Esophagus muscularis mucosa (tissue), 4 donors: Measurements from ENCODE around the gene PPP1R37. TPM values are rescaled to one million over a fixed set of nuclear protein-coding genes. Genes with fewer than 3 reads are reported as not detected.

Source experiments
- DNase-seq: peaks from one replicate; pipeline ENCODE4 v3.0.0-alpha.2; 2017; ENCODE audit errors: extremely low spot score
- H3K27ac ChIP-seq, 4 donors: fragments of 200-600 bp; sonication (generic); replicated peaks in 1 of 4; 1 replicate in 3 of 4; 2 replicates in 1 of 4; pipeline ENCODE4 v1.5.1; 2016 to 2019; ENCODE audit warnings: mild to moderate bottlenecking in 1 of 4
- H3K27me3 ChIP-seq, 4 donors: fragments of 200-600 bp; sonication (generic); one replicate each; pipeline versions ENCODE4 v1.5.1 to v1.6.0; 2016 to 2019
- H3K36me3 ChIP-seq, 4 donors: fragments of 200-600 bp; sonication (generic); one replicate each; pipeline ENCODE4 v1.5.1; 2016 to 2019
- H3K4me1 ChIP-seq, 4 donors: fragments of 200-600 bp; sonication (generic); one replicate each; pipeline ENCODE4 v1.5.1; 2016 to 2019
- H3K4me3 ChIP-seq, 4 donors: fragments of 200-600 bp; sonication (generic); 1 replicate in 2 of 4; 2 replicates in 2 of 4; pipeline ENCODE4 v1.5.1; 2016 to 2019; ENCODE audit warnings: mild to moderate bottlenecking in 4 of 4, moderate library complexity in 1 of 4
- H3K9me3 ChIP-seq, 4 donors: fragments of 200-600 bp; sonication (generic); 1 replicate in 3 of 4; 2 replicates in 1 of 4; pipeline ENCODE4 v1.5.1; 2016 to 2019
- EP300 ChIP-seq: sonication (generic); formaldehyde crosslinking; IDR thresholded peaks from one replicate; pipeline ENCODE4 v1.6.1; 2017; ENCODE audit warnings: antibody characterized with exemption
- POLR2A ChIP-seq: fragments of 450-650 bp; IDR thresholded peaks from one replicate; pipeline ENCODE4 v1.6.1; 2017; ENCODE audit warnings: antibody characterized with exemption, moderate library complexity, mild to moderate bottlenecking, low read depth
- POLR2AphosphoS5 ChIP-seq, 2 donors: sonication (generic); formaldehyde crosslinking; IDR thresholded peaks; one replicate each; pipeline ENCODE4 v1.6.1; 2017; ENCODE audit warnings: antibody characterized with exemption in 2 of 2
- WGBS: methylation state at CpG from one replicate; pipeline ENCODE4 v1.1.5; 2018; 5-methylcytosine and 5-hydroxymethylcytosine counted together
- intact Hi-C: fragments of 100-400 bp; cut with DNase I; formaldehyde crosslinking; loops from one replicate; pipeline ENCODE4 v1.15.1; 2023
- total RNA-seq, 4 donors: library from RNA; depleted of rRNA; stranded (reverse); fragments of >200 nt; gene quantifications; one replicate each; pipeline versions ENCODE4 v1.1.0 to v1.2.1, GENCODE V29; 2016
- TF ChIP-seq, protein P1 (sequence below), 3 experiments: fragments of 200-600 bp in 2 of 3; fragments of 450-650 bp in 1 of 3; sonication (generic) in 2 of 3; IDR thresholded peaks; one replicate each; pipeline ENCODE4 v1.5.1; 2017 to 2019; ENCODE audit warnings: antibody characterized with exemption in 3 of 3, mild to moderate bottlenecking in 2 of 3, moderate library complexity in 1 of 3

Gene PPP1R37
- total RNA-seq, 4 donors from 2014 or later = 21.0 to 46.7 (median 28.3) TPM

DNA sequence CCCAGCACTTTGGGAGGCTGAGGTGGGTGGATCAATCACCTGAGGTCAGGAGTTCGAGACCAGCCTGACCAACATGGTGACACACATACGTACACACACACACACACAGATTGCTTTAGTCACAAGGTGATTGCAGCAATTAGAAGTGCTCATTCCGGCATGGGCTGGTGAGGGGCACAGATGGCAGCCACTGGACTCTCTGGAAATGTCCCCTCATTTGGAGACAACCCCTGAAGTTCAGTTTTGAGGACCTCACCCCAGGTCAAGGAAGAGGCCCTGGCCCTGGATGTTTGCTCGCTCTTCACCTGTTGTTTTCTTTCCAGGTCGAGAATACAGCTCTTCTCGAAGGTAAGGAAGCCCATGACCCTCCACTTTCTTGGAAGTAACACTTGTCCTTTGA is 22.8 kb upstream of the PPP1R37 start:
- no peak for TF ChIP-seq POLR2AphosphoS5 (IDR thresholded peaks at IDR 0.05)
- TF ChIP-seq, protein P1, sequence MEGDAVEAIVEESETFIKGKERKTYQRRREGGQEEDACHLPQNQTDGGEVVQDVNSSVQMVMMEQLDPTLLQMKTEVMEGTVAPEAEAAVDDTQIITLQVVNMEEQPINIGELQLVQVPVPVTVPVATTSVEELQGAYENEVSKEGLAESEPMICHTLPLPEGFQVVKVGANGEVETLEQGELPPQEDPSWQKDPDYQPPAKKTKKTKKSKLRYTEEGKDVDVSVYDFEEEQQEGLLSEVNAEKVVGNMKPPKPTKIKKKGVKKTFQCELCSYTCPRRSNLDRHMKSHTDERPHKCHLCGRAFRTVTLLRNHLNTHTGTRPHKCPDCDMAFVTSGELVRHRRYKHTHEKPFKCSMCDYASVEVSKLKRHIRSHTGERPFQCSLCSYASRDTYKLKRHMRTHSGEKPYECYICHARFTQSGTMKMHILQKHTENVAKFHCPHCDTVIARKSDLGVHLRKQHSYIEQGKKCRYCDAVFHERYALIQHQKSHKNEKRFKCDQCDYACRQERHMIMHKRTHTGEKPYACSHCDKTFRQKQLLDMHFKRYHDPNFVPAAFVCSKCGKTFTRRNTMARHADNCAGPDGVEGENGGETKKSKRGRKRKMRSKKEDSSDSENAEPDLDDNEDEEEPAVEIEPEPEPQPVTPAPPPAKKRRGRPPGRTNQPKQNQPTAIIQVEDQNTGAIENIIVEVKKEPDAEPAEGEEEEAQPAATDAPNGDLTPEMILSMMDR (IDR thresholded peaks at IDR 0.05) = no peak
- TF ChIP-seq EP300 = no peak
- no peak for DNase-seq
- Histone ChIP-seq H3K27ac (no peak overlapping the region), H3K4me1 (peaks cover 0 to 6% (median 4%) of the 10 kb centered on the region in 4 donors), H3K4me3 (no peak overlapping the region), H3K36me3 (peaks cover 39 to 73% (median 69%) of the 10 kb centered on the region in 4 donors), H3K27me3 (no peaks in the 10 kb centered on the region), H3K9me3 (no peaks in the 10 kb centered on the region)
- WGBS = 87% methylated on average over 6 of the region's 6 CpGs
- intact Hi-C loops = loop anchor here (10.0 kb wide), 1 partner anchor 175 kb away; the partner anchor contains the start of gene TOMM40

DNA sequence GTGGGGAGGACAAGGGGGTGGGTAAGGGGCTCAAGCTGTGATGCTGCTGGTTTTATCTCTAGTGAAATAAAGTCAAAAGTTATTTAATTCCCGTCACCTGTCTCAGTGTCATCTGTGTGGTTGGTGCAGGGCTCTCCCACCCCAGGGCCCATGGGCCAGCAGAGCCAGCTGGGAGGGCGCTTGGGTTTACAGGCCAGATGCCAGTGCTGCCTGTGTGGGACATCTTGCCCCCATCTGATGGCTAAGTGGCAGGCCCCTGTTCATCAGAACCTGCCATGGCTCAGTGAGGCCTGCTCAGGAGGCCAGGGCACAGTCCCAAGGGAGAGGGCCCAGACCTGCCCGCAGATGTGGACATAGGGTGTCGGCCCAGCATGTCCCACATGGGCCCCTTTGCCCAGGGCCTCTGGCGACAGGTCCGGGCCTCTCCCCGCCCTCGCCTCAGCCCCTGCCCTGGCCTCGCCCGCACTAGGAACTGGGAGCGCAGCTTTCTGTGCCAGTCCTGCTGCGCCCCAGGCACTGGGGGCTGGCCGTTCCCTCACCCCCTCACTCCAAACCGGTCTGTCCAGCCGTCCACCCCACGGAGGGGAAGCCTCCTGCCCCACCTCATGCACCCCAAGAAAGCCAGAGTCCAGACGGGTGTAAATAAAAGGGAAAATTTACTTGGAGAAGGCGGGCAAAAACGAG is 22.0 kb upstream of the PPP1R37 start:
- peaks cover 36 to 65% (median 61%) of the 10 kb centered on the region in 4 donors for H3K36me3 ChIP-seq
- H3K27ac ChIP-seq = no peak overlapping the region
- H3K4me1 ChIP-seq = peaks cover 0 to 14% (median 12%) of the 10 kb centered on the region in 4 donors
- TF ChIP-seq, protein P1 (IDR thresholded peaks at IDR 0.05) = no peak
- no peak for TF ChIP-seq POLR2AphosphoS5 (IDR thresholded peaks at IDR 0.05)
- TF ChIP-seq EP300 = no peak
- DNase-seq = no peak
- H3K27me3 ChIP-seq = no peaks in the 10 kb centered on the region
- intact Hi-C loops = loop anchor here (10.0 kb wide), 1 partner anchor 176 kb away; the partner anchor contains the start of gene TOMM40
- 95% methylated on average over 18 of the region's 19 CpGs for WGBS
- H3K4me3 ChIP-seq = no peak overlapping the region
- H3K9me3 ChIP-seq = no peaks in the 10 kb centered on the region

GRCh38 chr19:45071545-45071938 is 21.4 kb upstream of the PPP1R37 start:
- Histone ChIP-seq H3K27ac (no peak overlapping the region), H3K36me3 (peaks cover 33 to 61% (median 57%) of the 10 kb centered on the region in 4 donors)
- WGBS = 92% methylated on average over 20 of the region's 25 CpGs

GRCh38 chr19:45071969-45072790 is 20.8 kb upstream of the PPP1R37 start:
- H3K9me3 ChIP-seq = no peaks in the 10 kb centered on the region

More at GRCh38 chr19:45071545-45071938, 21.4 kb upstream of the PPP1R37 start:
- TF ChIP-seq, protein P1 (IDR thresholded peaks at IDR 0.05) = no peak
- TF ChIP-seq POLR2AphosphoS5 (IDR thresholded peaks at IDR 0.05) = no peak
- TF ChIP-seq POLR2A = no peak
- TF ChIP-seq EP300 = no peak
- no peaks in the 10 kb centered on the region for H3K27me3 ChIP-seq
- H3K4me3 ChIP-seq = no peak overlapping the region
- H3K9me3 ChIP-seq = no peaks in the 10 kb centered on the region
- DNase-seq = no peak
- intact Hi-C loops = loop anchor here (10.0 kb wide), 1 partner anchor 177 kb away; the partner anchor contains the start of gene TOMM40
- peaks cover under 1 to 19% (median 18%) of the 10 kb centered on the region in 4 donors for H3K4me1 ChIP-seq

More at GRCh38 chr19:45071969-45072790, 20.8 kb upstream of the PPP1R37 start:
- intact Hi-C loops = loop anchor here (10.0 kb wide), 1 partner anchor 177 kb away; the partner anchor contains the start of gene TOMM40
- no peak for DNase-seq
- H3K4me3 ChIP-seq = no peak overlapping the region
- WGBS = 70% methylated on average over 4 of the region's 34 CpGs
- TF ChIP-seq POLR2AphosphoS5 (IDR thresholded peaks at IDR 0.05) (no peak), EP300 (no peak), POLR2A (no peak)
- TF ChIP-seq, protein P1 (IDR thresholded peaks at IDR 0.05) = no peak
- peaks cover 27 to 55% (median 50%) of the 10 kb centered on the region in 4 donors for H3K36me3 ChIP-seq
- H3K27ac ChIP-seq = no peak overlapping the region
- H3K4me1 ChIP-seq = peaks cover 6 to 25% (median 24%) of the 10 kb centered on the region in 4 donors
- no peaks in the 10 kb centered on the region for H3K27me3 ChIP-seq
